ENCODE results near the gene KATNAL1.

Gene KATNAL1

DNA sequence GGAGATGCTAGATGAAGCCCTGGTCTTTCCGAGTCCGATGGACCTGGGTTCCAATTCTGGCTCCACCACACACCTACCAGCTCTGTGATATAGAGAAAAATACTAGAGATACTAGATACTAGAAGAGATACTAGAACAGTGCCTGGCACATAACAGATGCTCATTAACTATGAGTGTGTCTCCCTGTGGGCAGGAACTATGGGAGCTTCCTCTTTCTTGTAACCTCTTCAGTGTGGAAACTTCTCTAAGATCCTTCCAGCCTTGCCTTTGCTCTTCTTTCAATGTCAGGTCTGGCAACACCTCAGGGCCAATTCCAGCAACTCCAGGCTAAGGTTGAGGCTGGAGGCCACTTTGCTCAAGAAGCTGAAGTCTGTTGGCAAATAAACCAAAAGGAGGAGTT is 143.9 kb downstream of the KATNAL1 start:
- DNase-seq (ENCODE audit: low spot score), result no peak

DNA sequence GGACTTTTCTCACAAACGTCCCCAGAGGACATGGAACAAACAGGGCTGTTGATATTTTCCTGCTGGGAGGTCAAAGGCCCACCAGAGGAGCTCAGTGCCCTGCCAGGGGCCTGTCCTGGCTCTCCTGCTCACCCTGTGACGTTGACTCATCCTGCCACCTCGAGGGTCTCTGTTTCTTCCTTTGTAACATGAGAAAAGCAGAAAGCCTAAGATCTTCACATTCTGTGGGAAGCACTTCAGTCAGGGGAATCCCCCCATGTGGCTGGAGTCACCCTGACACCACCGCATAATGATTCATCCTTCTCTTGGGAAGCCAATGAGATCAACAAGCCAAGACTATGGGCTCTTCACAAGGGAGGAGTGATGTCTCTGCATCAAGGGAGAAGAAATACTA is 147.9 kb downstream of the KATNAL1 start:
- peak; percentile 87 for DNase-seq (ENCODE audit: low spot score)

GRCh38 chr13:30158774-30159445 is 148.4 kb downstream of the KATNAL1 start:
- DNase-seq (ENCODE audit: low spot score), result peak; percentile 86

DNA sequence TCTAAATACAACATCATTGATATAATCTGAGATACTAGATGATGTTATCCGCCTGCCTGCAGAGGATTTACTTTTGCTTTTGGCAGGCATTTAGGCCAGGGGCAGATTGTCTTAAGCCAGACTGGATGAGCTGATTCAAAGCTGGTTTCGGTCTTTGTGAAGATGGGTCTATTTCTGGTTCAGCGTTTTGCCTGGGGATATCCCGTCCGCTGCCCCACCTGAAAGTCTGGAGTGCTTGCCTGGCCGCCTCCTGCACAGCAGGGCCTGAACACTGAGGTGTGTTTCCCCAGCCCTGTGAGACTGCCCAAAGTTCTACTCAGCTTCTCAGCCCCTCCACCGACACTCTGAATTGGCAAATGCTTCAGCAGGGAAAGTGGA is 149.7 kb downstream of the KATNAL1 start:
- DNase-seq (ENCODE audit: low spot score), result no peak

DNA sequence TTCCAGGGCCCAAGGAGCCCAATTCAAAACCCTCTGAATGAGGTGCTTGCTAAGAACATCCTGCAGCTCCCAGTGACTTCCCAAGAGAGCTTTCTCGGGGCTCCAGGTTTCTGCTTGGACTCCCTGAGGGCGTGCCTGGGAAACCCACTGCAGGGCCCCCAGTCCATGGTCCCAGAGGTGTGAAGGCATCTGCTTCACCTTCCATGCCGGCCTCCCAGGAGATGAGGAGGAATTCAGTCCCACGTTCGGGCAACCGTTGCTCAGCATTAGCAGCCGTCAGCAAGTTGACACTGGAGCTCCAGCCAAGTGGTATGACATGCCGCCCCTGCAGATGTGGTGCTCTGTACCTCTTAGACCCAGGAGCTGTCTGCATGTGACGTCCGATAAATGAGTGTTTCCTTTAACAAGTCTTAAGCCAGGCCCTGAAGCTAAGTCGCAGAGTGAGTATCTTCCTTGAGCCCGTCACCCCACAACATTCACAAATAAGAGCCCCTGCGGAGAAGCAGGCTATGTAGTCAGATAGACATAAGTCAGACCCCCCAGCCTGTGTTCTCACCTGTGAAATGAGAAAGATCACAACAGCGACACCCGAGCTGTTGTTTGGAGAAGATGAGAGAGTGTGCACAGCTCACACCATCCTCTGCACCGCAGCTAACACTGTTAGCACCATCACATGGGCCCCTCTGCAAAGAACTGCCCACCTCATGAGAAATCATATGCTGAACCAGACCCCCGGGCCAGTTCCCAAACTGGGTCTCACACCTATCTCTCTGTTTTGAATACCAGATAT is 150.3 kb downstream of the KATNAL1 start:
- DNase-seq (ENCODE audit: low spot score), result no peak

- no peak for DNase-seq (ENCODE audit: low spot score)
These were observed 151.1 kb downstream of the KATNAL1 start for GRCh38 chr13:30156270-30156669.

- no peak for DNase-seq (ENCODE audit: low spot score)
These were observed 152.4 kb downstream of the KATNAL1 start for GRCh38 chr13:30154931-30155330.

DNA sequence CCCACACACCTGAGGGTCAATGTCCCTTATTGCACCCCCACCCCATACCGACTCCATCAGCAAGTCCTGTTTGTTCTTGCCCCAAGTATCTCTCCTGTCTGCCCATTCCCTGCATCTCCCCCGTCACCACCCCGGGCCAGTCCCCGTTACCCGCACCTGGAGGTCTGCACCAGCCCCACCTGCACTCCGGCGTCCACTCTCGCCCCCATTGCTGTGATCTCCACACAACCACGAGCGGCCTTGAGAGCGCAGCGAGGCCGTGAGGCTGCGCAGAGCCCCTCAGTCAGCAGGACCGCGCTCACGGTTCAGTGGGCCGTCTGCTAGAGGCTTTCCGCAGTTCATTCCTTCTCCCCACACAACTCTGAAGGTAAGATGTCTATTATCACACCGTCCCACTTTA is 152.8 kb downstream of the KATNAL1 start:
- DNase-seq (ENCODE audit: low spot score), result no peak

DNA sequence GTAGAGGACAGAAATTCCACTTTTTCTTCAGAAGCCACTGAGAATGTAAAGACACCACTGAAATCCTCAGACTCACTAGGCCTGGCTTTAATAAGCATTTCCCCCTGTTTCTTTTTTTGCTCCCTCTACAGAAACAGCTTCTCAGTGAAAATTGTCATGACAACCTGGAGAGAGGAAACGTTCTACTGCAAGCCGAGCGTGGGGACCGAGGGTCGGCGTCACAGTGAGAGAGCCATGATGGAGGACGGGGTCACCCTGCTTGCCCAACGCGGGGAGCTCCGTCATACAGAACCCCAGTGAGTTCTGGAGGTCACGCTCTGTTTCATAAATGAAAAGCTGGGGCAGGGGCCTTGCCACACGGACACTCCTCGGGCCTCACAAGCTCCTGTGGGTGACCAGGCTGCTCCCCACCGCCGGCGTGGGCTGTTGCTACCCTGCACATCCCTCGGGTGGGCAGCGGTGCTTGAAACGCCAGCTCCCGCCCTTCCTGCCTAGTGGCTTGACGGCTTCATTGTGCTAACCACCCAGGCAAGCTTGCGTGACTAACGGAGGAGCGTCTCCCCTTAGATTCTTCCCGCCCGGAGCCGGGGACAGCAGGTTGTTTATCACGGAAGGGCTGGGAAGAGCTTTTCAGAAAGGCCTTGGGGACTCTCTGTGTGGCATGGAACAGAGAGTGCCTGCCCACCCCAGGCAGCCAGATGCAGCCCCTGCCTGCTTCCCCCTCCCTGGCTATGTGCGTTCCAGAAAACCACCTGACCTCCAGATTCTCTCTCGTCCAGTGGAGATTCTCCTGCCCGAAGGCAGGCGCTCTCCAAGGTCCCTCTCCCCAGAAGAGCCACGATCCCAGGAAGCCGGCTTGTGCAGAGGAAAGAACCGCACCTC is 153.6 kb downstream of the KATNAL1 start:
- DNase-seq (ENCODE audit: low spot score), result peak; percentile 21

Data from GM03348 (cell line).